Parathyroid adenoma (tissue), 2 donors: Measurements from ENCODE around the gene SYT5.
"Not testable (repeated sequence)": the region's sequence is repeated elsewhere in the genome, so short reads cannot be mapped to it uniquely, and the experiment has no call there.

Experiments
- H2AFZ ChIP-seq: fragments of 300-600 bp; sonication (generic); one replicate; pipeline ENCODE4 v1.7.0; 2017; ENCODE audit warnings: antibody characterized with exemption, mild to moderate bottlenecking
- H3K27ac ChIP-seq: fragments of 300-600 bp; sonication (generic); one replicate; pipeline ENCODE4 v1.7.0; 2017
- H3K27me3 ChIP-seq: fragments of 300-600 bp; sonication (generic); one replicate; pipeline ENCODE4 v1.7.0; 2017; ENCODE audit warnings: low read length; ENCODE audit not compliant: control insufficient read depth, insufficient read depth
- H3K36me3 ChIP-seq: fragments of 300-600 bp; sonication (generic); one replicate; pipeline ENCODE4 v1.7.0; 2017; ENCODE audit warnings: low read length; ENCODE audit not compliant: control insufficient read depth, insufficient read depth
- H3K4me1 ChIP-seq: fragments of 300-600 bp; sonication (generic); one replicate; pipeline ENCODE4 v1.7.0; 2017; ENCODE audit warnings: control low read depth
- H3K4me2 ChIP-seq: fragments of 300-600 bp; sonication (generic); one replicate; pipeline ENCODE4 v1.7.0; 2017; ENCODE audit warnings: low read length
- H3K4me3 ChIP-seq: fragments of 300-600 bp; sonication (generic); one replicate; pipeline ENCODE4 v1.7.0; 2017; ENCODE audit warnings: low read depth, low read length
- H3K79me2 ChIP-seq: fragments of 300-600 bp; sonication (generic); one replicate; pipeline ENCODE4 v1.7.0; 2017; ENCODE audit warnings: control low read depth
- H3K9ac ChIP-seq: fragments of 300-600 bp; sonication (generic); one replicate; pipeline ENCODE4 v1.7.0; 2017; ENCODE audit warnings: mild to moderate bottlenecking
- H3K9me3 ChIP-seq: fragments of 300-600 bp; sonication (generic); one replicate; pipeline ENCODE4 v1.7.0; 2017; ENCODE audit warnings: low read length; ENCODE audit not compliant: control insufficient read depth
- CTCF ChIP-seq: fragments of 300-600 bp; sonication (generic); IDR thresholded peaks from one replicate; pipeline ENCODE4 v1.7.0; 2017; ENCODE audit warnings: antibody characterized with exemption, mild to moderate bottlenecking
- donor health status: primary hyperparathyroidism.

The SYT5 gene

GRCh38 chr19:55172741-55173140, 7.3 kb downstream of the SYT5 start:
- no peak overlapping the region for H2AFZ ChIP-seq
- H3K4me1 ChIP-seq: no peaks in the 10 kb centered on the region
- no peaks in the 10 kb centered on the region for H3K36me3 ChIP-seq
- H3K9me3 ChIP-seq: no peaks in the 10 kb centered on the region
- no peaks in the 10 kb centered on the region for H3K79me2 ChIP-seq
- H3K27me3 ChIP-seq: no peaks in the 10 kb centered on the region
- no peak for TF ChIP-seq CTCF
- H3K4me3 ChIP-seq: no peak overlapping the region
- H3K9ac ChIP-seq: no peak overlapping the region
- H3K27ac ChIP-seq: no peak overlapping the region
- no peak overlapping the region for H3K4me2 ChIP-seq

GRCh38 chr19:55172318-55172717, 7.8 kb downstream of the SYT5 start:
- not testable (repeated sequence) for H2AFZ ChIP-seq, H3K4me2 ChIP-seq, H3K4me3 ChIP-seq, H3K27me3 ChIP-seq, H3K9me3 ChIP-seq, H3K27ac ChIP-seq, H3K4me1 ChIP-seq, H3K9ac ChIP-seq, H3K36me3 ChIP-seq, H3K79me2 ChIP-seq

- no peak overlapping the region for H3K27ac ChIP-seq
- no peaks in the 10 kb centered on the region for H3K36me3 ChIP-seq
- H3K9me3 ChIP-seq: no peaks in the 10 kb centered on the region
- no peaks in the 10 kb centered on the region for H3K27me3 ChIP-seq
- no peaks in the 10 kb centered on the region for H3K79me2 ChIP-seq
- peaks cover 5% of the 10 kb centered on the region for H3K4me1 ChIP-seq
- H2AFZ ChIP-seq: no peak overlapping the region
- no peak overlapping the region for H3K9ac ChIP-seq
- H3K4me2 ChIP-seq: no peak overlapping the region
- no peak overlapping the region for H3K4me3 ChIP-seq
- TF ChIP-seq CTCF: no peak
Observed at GRCh38 chr19:55171440-55171839, 8.6 kb downstream of the SYT5 start.

- Histone ChIP-seq H3K79me2 (no peaks in the 10 kb centered on the region), H2AFZ (no peak overlapping the region), H3K4me2 (no peak overlapping the region), H3K27ac (no peak overlapping the region), H3K4me1 (peaks cover 5% of the 10 kb centered on the region), H3K9ac (no peak overlapping the region), H3K36me3 (no peaks in the 10 kb centered on the region), H3K9me3 (no peaks in the 10 kb centered on the region), H3K4me3 (no peak overlapping the region), H3K27me3 (no peaks in the 10 kb centered on the region)
- TF ChIP-seq CTCF: no peak
Observed at GRCh38 chr19:55169136-55169535, 11.0 kb downstream of the SYT5 start.

- no peaks in the 10 kb centered on the region for H3K79me2 ChIP-seq
- H3K4me3 ChIP-seq: peak within 1 kb of the TSS; percentile 67
- no peak for TF ChIP-seq CTCF
- H3K4me1 ChIP-seq: peaks cover 5% of the 10 kb centered on the region
- H3K27ac ChIP-seq: peak within 1 kb of the TSS; percentile 36
- H3K9me3 ChIP-seq: no peaks in the 10 kb centered on the region
- H3K9ac ChIP-seq: no peak within 1 kb of the TSS
- peak within 1 kb of the TSS; percentile 81 for H3K4me2 ChIP-seq
- H3K27me3 ChIP-seq: no peaks in the 10 kb centered on the region
- no peaks in the 10 kb centered on the region for H3K36me3 ChIP-seq
- H2AFZ ChIP-seq: peak within 1 kb of the TSS; percentile 82
Observed at GRCh38 chr19:55166530-55167268, 13.4 kb downstream of the SYT5 start, which contains the start of gene DNAAF3. TSS of gene DNAAF3 (minus strand) at chr19:55166613. CDS start at chr19:55166413, 200 bp downstream.
